GM23338 (cell line): Measurements from ENCODE around the gene CCDC40. TPM values are rescaled to one million over a fixed set of nuclear protein-coding genes. Genes with fewer than 3 reads are reported as not detected.

ENCODE experiments used
- ATAC-seq: fragments of 200-7000 bp; cut with Tn5 transposase; 3 replicates; pipeline ENCODE4 v1.9.1; 2020
- DNase-seq: peaks from one replicate; pipeline ENCODE4 v3.0.0-alpha.2; 2015; ENCODE audit warnings: low spot score
- H2AFZ ChIP-seq: fragments of 200-600 bp; sonication (generic); 2 replicates; pipeline ENCODE4 v1.8.0; 2016; ENCODE audit warnings: antibody characterized with exemption, mild to moderate bottlenecking, moderate library complexity
- H3F3A ChIP-seq: fragments of 200-600 bp; sonication (generic); replicated peaks from 2 replicates; pipeline ENCODE4 v1.8.0; 2017; ENCODE audit warnings: antibody characterized with exemption, mixed run types, low read depth
- H3K27ac ChIP-seq: fragments of 200-600 bp; sonication (generic); 2 replicates; pipeline ENCODE4 v1.6.1; 2016; ENCODE audit warnings: low read depth
- H3K27me3 ChIP-seq: fragments of 200-600 bp; sonication (generic); 2 replicates; pipeline ENCODE4 v1.8.0; 2016; ENCODE audit warnings: mild to moderate bottlenecking, mixed run types, moderate library complexity; ENCODE audit not compliant: insufficient read depth
- H3K36me3 ChIP-seq: fragments of 200-600 bp; sonication (generic); 2 replicates; pipeline ENCODE4 v1.8.0; 2016; ENCODE audit warnings: mild to moderate bottlenecking; ENCODE audit not compliant: insufficient read depth
- H3K4me1 ChIP-seq: fragments of 200-600 bp; sonication (generic); 2 replicates; pipeline ENCODE4 v1.8.0; 2016; ENCODE audit warnings: mild to moderate bottlenecking, moderate library complexity; ENCODE audit not compliant: insufficient read depth
- H3K4me2 ChIP-seq: fragments of 200-600 bp; sonication (generic); 2 replicates; pipeline ENCODE4 v1.7.1; 2017; ENCODE audit warnings: mixed run types
- H3K4me3 ChIP-seq: fragments of 200-600 bp; sonication (generic); 2 replicates; pipeline ENCODE4 v1.6.1; 2016; ENCODE audit warnings: mixed run types
- H3K79me2 ChIP-seq: fragments of 200-600 bp; sonication (generic); replicated peaks from 2 replicates; pipeline ENCODE4 v1.8.0; 2017; ENCODE audit warnings: mild to moderate bottlenecking; ENCODE audit not compliant: insufficient read depth
- H3K9me2 ChIP-seq: fragments of 200-600 bp; sonication (generic); 2 replicates; pipeline ENCODE4 v1.8.0; 2017; ENCODE audit not compliant: insufficient read depth
- H4K20me1 ChIP-seq: fragments of 200-600 bp; sonication (generic); replicated peaks from 2 replicates; pipeline ENCODE4 v1.8.0; 2017; ENCODE audit warnings: mild to moderate bottlenecking; ENCODE audit not compliant: insufficient read depth
- H3K27ac Mint-ChIP-seq: 2 replicates; pipeline ENCODE4 v1.8.0; 2020; ENCODE audit warnings: inconsistent platforms, mild to moderate bottlenecking, moderate library complexity, mixed read lengths
- H3K27me3 Mint-ChIP-seq: 3 replicates; pipeline ENCODE4 v1.8.0; 2022; ENCODE audit warnings: low read depth, mild to moderate bottlenecking, moderate library complexity, mixed read lengths, inconsistent platforms; ENCODE audit not compliant: insufficient read depth, poor library complexity
- H3K36me3 Mint-ChIP-seq: 3 replicates; pipeline ENCODE4 v1.8.0; 2021; ENCODE audit warnings: low read depth, mild to moderate bottlenecking, inconsistent platforms, moderate library complexity, mixed read lengths
- H3K4me1 Mint-ChIP-seq: 3 replicates; pipeline ENCODE4 v1.8.0; 2020; ENCODE audit warnings: mild to moderate bottlenecking, inconsistent platforms, mixed read lengths
- H3K4me3 Mint-ChIP-seq: 3 replicates; pipeline ENCODE4 v1.8.0; 2021; ENCODE audit warnings: moderate library complexity, mild to moderate bottlenecking, inconsistent platforms, mixed read lengths
- H3K9me3 Mint-ChIP-seq: 3 replicates; pipeline ENCODE4 v1.8.0; 2020; ENCODE audit warnings: moderate library complexity, mild to moderate bottlenecking, inconsistent platforms, mixed read lengths
- CREB1 ChIP-seq: fragments of 250-450 bp; sonication (Bioruptor Pico); IDR thresholded peaks from 2 replicates; pipeline ENCODE4 v1.5.0; 2020; ENCODE audit warnings: low read depth, mild to moderate bottlenecking, moderate library complexity
- JUNB ChIP-seq: IDR thresholded peaks from one replicate; pipeline ENCODE4 v1.6.1; 2016; ENCODE audit warnings: antibody characterized with exemption; ENCODE audit not compliant: unreplicated experiment
- NANOG ChIP-seq: IDR thresholded peaks from 2 replicates; pipeline ENCODE4 v1.6.1; 2016; ENCODE audit warnings: antibody characterized with exemption, borderline replicate concordance
- STAT1 ChIP-seq: IDR thresholded peaks from one replicate; pipeline ENCODE4 v1.6.1; 2016; ENCODE audit warnings: antibody characterized with exemption; ENCODE audit not compliant: unreplicated experiment
- ZNF331 ChIP-seq: fragments of 250-450 bp; sonication (Bioruptor Pico); IDR thresholded peaks from 2 replicates; pipeline ENCODE4 v1.5.0; 2020; ENCODE audit warnings: low read depth, mild to moderate bottlenecking, moderate library complexity
- polyA plus RNA-seq: library from polyadenylated mRNA; unstranded; fragments of >200 nt; fragmentation: Nextera tagmentation; extraction: Ambion mirVana; gene quantifications from 2 replicates; pipeline ENCODE4 v1.2.1, GENCODE V29; 2016
- total RNA-seq: library from RNA; depleted of rRNA; stranded (reverse); fragments of >200 nt; shearing (Covaris generic); gene quantifications from 2 replicates; pipeline ENCODE4 v1.2.3, GENCODE V29; 2014
- TF ChIP-seq, protein P1 (sequence below): fragments of 250-450 bp; sonication (Bioruptor Pico); IDR thresholded peaks from 2 replicates; pipeline ENCODE4 v1.5.0; 2020; ENCODE audit warnings: mild to moderate bottlenecking, moderate library complexity
- TF ChIP-seq, protein P2 (sequence below): IDR thresholded peaks from one replicate; pipeline ENCODE4 v1.6.1; 2018; ENCODE audit warnings: antibody characterized with exemption; ENCODE audit not compliant: unreplicated experiment
- TF ChIP-seq, protein P3 (sequence below), 2 experiments: fragments of 200-600 bp in 1 of 2; sonication (generic) in 1 of 2; conservative IDR thresholded peaks; 2 replicates each; pipeline versions ENCODE4 v1.5.1 to v1.6.1; 2016 to 2017; ENCODE audit warnings: antibody characterized with exemption in 2 of 2, low read depth in 2 of 2, mild to moderate bottlenecking in 2 of 2, moderate library complexity in 1 of 2
- TF ChIP-seq, protein P4 (sequence below): IDR thresholded peaks from 2 replicates; pipeline ENCODE4 v1.6.1; 2016; ENCODE audit warnings: antibody characterized with exemption

CCDC40 gene
- total and polyA plus RNA-seq, 2 experiments from 2014 or later: 7.6 to 8.1 TPM

DNA sequence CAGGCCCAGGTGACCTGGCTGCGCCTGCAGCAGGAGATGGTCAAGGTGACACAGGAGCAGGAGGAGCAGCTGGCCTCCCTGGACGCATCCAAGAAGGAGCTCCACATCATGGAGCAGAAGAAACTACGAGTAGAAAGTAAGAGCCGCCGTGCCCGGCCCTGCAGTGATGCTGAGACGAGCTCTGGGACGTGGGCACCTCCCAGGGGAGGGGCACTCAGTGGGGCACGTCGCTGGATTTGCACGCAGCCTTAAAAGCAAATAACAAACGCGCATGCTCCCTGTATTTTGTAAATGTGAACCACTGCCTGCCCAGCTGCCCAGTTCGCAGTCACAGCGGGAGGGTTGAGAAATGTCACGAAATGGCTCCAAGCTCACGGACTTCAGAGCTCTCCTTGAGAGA lies 49.6 kb downstream of the CCDC40 start (continued):
- TF ChIP-seq, protein P1, sequence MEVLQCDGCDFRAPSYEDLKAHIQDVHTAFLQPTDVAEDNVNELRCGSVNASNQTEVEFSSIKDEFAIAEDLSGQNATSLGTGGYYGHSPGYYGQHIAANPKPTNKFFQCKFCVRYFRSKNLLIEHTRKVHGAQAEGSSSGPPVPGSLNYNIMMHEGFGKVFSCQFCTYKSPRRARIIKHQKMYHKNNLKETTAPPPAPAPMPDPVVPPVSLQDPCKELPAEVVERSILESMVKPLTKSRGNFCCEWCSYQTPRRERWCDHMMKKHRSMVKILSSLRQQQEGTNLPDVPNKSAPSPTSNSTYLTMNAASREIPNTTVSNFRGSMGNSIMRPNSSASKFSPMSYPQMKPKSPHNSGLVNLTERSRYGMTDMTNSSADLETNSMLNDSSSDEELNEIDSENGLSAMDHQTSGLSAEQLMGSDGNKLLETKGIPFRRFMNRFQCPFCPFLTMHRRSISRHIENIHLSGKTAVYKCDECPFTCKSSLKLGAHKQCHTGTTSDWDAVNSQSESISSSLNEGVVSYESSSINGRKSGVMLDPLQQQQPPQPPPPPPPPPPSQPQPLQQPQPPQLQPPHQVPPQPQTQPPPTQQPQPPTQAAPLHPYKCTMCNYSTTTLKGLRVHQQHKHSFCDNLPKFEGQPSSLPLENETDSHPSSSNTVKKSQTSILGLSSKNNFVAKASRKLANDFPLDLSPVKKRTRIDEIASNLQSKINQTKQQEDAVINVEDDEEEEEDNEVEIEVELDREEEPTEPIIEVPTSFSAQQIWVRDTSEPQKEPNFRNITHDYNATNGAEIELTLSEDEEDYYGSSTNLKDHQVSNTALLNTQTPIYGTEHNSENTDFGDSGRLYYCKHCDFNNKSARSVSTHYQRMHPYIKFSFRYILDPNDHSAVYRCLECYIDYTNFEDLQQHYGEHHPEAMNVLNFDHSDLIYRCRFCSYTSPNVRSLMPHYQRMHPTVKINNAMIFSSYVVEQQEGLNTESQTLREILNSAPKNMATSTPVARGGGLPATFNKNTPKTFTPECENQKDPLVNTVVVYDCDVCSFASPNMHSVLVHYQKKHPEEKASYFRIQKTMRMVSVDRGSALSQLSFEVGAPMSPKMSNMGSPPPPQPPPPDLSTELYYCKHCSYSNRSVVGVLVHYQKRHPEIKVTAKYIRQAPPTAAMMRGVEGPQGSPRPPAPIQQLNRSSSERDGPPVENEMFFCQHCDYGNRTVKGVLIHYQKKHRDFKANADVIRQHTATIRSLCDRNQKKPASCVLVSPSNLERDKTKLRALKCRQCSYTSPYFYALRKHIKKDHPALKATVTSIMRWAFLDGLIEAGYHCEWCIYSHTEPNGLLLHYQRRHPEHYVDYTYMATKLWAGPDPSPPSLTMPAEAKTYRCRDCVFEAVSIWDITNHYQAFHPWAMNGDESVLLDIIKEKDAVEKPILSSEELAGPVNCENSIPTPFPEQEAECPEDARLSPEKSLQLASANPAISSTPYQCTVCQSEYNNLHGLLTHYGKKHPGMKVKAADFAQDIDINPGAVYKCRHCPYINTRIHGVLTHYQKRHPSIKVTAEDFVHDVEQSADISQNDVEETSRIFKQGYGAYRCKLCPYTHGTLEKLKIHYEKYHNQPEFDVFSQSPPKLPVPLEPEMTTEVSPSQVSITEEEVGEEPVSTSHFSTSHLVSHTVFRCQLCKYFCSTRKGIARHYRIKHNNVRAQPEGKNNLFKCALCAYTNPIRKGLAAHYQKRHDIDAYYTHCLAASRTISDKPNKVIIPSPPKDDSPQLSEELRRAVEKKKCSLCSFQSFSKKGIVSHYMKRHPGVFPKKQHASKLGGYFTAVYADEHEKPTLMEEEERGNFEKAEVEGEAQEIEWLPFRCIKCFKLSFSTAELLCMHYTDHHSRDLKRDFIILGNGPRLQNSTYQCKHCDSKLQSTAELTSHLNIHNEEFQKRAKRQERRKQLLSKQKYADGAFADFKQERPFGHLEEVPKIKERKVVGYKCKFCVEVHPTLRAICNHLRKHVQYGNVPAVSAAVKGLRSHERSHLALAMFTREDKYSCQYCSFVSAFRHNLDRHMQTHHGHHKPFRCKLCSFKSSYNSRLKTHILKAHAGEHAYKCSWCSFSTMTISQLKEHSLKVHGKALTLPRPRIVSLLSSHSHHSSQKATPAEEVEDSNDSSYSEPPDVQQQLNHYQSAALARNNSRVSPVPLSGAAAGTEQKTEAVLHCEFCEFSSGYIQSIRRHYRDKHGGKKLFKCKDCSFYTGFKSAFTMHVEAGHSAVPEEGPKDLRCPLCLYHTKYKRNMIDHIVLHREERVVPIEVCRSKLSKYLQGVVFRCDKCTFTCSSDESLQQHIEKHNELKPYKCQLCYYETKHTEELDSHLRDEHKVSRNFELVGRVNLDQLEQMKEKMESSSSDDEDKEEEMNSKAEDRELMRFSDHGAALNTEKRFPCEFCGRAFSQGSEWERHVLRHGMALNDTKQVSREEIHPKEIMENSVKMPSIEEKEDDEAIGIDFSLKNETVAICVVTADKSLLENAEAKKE (CRISPR knock-in tag): no peak
- no peak for TF ChIP-seq NANOG
- TF ChIP-seq CREB1 (CRISPR knock-in tag): no peak
- no peak for TF ChIP-seq ZNF331 (CRISPR knock-in tag)
- TF ChIP-seq JUNB: no peak

DNA sequence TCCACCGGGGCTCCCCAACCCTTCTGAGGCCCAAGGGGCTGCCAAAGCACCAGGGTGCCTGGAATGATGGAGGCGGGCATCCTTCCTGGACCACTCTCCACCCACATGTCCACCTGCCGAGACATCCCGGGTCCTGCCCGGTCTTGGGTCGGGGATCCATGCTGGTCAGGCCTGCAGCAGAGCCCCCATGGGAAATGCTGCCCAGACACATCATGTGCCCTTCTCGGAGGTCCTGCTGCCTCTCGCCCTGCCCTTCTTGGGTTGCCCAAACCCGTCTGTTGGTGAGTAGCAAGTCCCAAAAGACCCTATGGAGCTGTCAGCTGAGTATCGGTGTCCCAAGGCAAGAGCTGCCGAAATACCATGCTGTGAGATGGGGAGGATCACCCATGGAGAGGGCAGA lies 50.2 kb downstream of the CCDC40 start:
- ATAC-seq (no peak), DNase-seq (no peak)
- Histone ChIP-seq H4K20me1 (no peaks in the 10 kb centered on the region; the same call in 1 of the 2 replicates), H3K27me3 (no peaks in the 10 kb centered on the region), H3K4me3 (no peak overlapping the region), H3K36me3 (no peaks in the 10 kb centered on the region), H3F3A (0 out of 2 replicates have a peak, but pooled peaks cover 3% of the 10 kb centered on the region), H3K79me2 (no peaks in the 10 kb centered on the region), H3K4me1 (no peaks in the 10 kb centered on the region), H3K27ac (no peak overlapping the region), H3K9me2 (no peaks in the 10 kb centered on the region), H2AFZ (no peak overlapping the region), H3K4me2 (no peak overlapping the region)
- H3K27ac Mint-ChIP-seq: no peak overlapping the region
- no peaks in the 10 kb centered on the region for H3K36me3 Mint-ChIP-seq
- H3K4me1 Mint-ChIP-seq: no peaks in the 10 kb centered on the region; the same call in 1 of the 3 replicates
- peaks cover 5% of the 10 kb centered on the region for H3K27me3 Mint-ChIP-seq
- no peak overlapping the region for H3K4me3 Mint-ChIP-seq
- H3K9me3 Mint-ChIP-seq: no peaks in the 10 kb centered on the region
- TF ChIP-seq, protein P2, sequence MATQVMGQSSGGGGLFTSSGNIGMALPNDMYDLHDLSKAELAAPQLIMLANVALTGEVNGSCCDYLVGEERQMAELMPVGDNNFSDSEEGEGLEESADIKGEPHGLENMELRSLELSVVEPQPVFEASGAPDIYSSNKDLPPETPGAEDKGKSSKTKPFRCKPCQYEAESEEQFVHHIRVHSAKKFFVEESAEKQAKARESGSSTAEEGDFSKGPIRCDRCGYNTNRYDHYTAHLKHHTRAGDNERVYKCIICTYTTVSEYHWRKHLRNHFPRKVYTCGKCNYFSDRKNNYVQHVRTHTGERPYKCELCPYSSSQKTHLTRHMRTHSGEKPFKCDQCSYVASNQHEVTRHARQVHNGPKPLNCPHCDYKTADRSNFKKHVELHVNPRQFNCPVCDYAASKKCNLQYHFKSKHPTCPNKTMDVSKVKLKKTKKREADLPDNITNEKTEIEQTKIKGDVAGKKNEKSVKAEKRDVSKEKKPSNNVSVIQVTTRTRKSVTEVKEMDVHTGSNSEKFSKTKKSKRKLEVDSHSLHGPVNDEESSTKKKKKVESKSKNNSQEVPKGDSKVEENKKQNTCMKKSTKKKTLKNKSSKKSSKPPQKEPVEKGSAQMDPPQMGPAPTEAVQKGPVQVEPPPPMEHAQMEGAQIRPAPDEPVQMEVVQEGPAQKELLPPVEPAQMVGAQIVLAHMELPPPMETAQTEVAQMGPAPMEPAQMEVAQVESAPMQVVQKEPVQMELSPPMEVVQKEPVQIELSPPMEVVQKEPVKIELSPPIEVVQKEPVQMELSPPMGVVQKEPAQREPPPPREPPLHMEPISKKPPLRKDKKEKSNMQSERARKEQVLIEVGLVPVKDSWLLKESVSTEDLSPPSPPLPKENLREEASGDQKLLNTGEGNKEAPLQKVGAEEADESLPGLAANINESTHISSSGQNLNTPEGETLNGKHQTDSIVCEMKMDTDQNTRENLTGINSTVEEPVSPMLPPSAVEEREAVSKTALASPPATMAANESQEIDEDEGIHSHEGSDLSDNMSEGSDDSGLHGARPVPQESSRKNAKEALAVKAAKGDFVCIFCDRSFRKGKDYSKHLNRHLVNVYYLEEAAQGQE: no peak
- TF ChIP-seq CREB1 (CRISPR knock-in tag) (no peak), STAT1 (no peak), JUNB (no peak)
- TF ChIP-seq, protein P3, sequence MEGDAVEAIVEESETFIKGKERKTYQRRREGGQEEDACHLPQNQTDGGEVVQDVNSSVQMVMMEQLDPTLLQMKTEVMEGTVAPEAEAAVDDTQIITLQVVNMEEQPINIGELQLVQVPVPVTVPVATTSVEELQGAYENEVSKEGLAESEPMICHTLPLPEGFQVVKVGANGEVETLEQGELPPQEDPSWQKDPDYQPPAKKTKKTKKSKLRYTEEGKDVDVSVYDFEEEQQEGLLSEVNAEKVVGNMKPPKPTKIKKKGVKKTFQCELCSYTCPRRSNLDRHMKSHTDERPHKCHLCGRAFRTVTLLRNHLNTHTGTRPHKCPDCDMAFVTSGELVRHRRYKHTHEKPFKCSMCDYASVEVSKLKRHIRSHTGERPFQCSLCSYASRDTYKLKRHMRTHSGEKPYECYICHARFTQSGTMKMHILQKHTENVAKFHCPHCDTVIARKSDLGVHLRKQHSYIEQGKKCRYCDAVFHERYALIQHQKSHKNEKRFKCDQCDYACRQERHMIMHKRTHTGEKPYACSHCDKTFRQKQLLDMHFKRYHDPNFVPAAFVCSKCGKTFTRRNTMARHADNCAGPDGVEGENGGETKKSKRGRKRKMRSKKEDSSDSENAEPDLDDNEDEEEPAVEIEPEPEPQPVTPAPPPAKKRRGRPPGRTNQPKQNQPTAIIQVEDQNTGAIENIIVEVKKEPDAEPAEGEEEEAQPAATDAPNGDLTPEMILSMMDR (conservative IDR thresholded peaks at IDR 0.05; ENCODE audit: low read depth in 2 of 2): no peak
- TF ChIP-seq, protein P4, sequence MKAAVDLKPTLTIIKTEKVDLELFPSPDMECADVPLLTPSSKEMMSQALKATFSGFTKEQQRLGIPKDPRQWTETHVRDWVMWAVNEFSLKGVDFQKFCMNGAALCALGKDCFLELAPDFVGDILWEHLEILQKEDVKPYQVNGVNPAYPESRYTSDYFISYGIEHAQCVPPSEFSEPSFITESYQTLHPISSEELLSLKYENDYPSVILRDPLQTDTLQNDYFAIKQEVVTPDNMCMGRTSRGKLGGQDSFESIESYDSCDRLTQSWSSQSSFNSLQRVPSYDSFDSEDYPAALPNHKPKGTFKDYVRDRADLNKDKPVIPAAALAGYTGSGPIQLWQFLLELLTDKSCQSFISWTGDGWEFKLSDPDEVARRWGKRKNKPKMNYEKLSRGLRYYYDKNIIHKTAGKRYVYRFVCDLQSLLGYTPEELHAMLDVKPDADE: no peak
